Measurements from ENCODE around the gene SH2D5.
"Not testable (repeated sequence)": the region's sequence is repeated elsewhere in the genome, so short reads cannot be mapped to it uniquely, and the experiment has no call there.

Gene SH2D5

DNA sequence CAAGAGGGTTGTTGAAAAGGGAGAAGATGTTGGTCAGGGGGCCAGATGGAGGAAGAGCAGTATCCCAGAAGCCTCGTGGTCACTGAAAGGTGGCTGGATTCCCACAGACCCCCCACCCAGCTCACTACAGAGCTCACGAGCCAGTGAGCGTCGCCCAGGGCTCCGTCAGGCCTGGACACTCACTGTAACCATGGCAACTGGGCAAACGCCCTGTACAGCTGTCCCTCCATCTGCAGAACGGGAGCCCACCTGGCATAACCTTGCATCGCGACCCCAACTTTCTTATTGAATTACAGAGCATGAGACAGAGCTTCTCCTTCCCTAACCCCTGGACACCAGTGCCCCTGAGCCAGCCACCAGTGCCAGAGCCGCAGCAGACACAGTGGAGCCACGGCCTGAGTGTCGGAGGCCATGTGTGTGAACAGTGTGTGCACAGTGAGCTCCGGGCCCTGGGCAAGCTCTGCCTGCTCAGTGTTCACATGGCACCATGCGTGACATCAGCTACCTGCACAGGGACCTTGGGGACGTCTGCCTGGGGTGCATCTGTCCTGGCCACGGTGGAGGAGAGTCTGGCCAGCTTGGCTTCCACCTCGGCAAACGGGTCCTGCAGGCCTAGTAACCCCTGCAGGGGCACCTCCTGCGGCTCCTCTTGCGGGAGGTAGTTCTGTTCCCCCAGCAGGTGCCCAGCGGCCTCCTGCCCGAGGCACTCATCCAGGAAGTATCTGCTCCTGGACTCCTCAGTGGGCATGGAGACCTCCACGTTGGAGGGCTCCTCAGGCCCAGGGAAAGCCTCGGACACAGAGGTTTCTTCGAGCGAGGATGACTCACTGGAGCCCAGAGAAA, 45.4 kb downstream of the SH2D5 start:
- no peak for DNase-seq
- H3K27ac Mint-ChIP-seq, result no peak overlapping the region
- H3K27me3 Mint-ChIP-seq, result peaks cover 17 to 37% of the 10 kb centered on the region in 2 donors
- no peak for ATAC-seq (replicated peaks)
- no peaks in the 10 kb centered on the region for H3K9me3 Mint-ChIP-seq
- H3K36me3 Mint-ChIP-seq (ENCODE audit: insufficient read depth), result peaks cover 8% of the 10 kb centered on the region
- H3K4me3 Mint-ChIP-seq, result no peak overlapping the region
- H3K4me1 Mint-ChIP-seq (ENCODE audit: low read depth in 2 of 2), result peaks cover 0 to 4% of the 10 kb centered on the region in 2 donors

DNA sequence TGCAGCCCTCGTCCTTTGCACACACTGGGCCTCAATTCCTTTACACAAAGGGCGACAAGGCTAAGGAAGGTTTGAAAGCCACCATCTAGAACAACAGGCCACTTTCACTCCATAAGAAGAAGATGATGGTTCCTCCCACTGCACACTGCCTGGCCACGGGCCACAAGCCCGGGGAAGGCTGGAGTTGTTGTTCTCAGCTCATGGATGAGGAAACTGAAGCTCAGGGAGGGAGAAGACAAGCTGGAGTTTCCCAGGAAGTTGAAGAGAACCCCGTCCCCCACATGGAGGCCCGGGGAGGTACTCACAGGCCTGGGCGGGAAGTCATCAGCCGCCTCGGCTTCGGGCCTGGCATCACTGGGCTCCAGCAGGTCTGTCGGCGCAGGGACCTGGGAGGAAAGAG, 46.8 kb downstream of the SH2D5 start:
- DNase-seq (no peak), ATAC-seq (replicated peaks) (no peak)
- H3K27ac Mint-ChIP-seq, result no peak overlapping the region
- peaks cover 17 to 37% of the 10 kb centered on the region in 2 donors for H3K27me3 Mint-ChIP-seq
- no peaks in the 10 kb centered on the region for H3K9me3 Mint-ChIP-seq
- peaks cover 0 to 4% of the 10 kb centered on the region in 2 donors for H3K4me1 Mint-ChIP-seq (ENCODE audit: low read depth in 2 of 2)
- H3K4me3 Mint-ChIP-seq, result no peak overlapping the region
- H3K36me3 Mint-ChIP-seq (ENCODE audit: insufficient read depth), result peaks cover 8% of the 10 kb centered on the region

DNA sequence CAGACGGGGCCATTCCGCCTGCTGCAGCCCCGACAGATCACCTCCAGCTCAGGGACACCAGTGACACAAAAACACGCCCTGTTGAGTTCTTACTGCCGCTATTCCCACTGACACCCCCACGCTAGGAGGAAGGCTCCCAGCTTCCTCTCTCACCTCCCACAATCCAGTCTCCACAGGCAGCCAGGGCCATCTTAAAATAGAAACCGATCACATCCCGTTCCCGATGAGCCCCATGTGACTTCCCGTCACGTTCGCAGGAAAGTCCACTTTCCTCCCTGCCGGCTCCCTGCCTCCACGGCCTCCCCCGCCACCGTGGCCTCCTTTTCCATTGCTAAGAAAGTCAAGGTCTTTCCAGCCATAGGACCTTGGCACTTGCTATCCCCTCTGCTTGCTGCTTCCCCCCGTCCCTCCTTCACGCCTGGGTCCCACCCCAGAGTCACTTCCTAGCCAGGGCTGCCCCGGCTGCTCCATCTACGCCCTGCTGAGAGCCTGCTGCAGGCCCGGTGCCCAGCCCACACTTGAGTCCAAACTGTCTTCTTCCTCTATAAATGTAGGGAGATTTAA, 47.3 kb downstream of the SH2D5 start:
- Mint-ChIP-seq H3K27ac (no peak overlapping the region), H3K4me1 (ENCODE audit: low read depth in 2 of 2) (peaks cover 0 to 4% of the 10 kb centered on the region in 2 donors), H3K4me3 (no peak overlapping the region), H3K9me3 (no peaks in the 10 kb centered on the region), H3K36me3 (ENCODE audit: insufficient read depth) (peaks cover 8% of the 10 kb centered on the region), H3K27me3 (peaks cover 19 to 37% of the 10 kb centered on the region in 2 donors)
- ATAC-seq (replicated peaks) (no peak), DNase-seq (no peak)

DNA sequence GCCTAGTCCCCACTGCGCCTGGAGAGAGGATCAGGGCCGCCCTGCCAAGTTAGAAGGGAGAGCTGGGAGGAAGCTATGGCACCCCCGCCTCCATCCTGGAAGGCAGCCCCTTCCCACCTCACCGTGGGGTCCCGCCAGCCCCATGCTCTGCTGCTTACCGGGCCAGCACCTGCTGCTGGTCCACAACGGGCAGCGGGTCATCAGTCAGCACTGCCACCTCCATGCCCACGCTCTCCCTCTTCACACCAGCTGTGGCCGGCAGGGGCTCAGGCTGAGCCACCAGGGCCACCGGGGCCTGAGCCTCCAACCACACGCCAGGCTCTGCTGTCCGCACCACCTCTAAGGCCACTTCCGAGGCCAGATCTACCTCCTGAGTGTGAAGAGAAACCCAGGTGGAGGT, 47.9 kb downstream of the SH2D5 start:
- ATAC-seq (replicated peaks), result no peak
- H3K36me3 Mint-ChIP-seq (ENCODE audit: insufficient read depth), result peaks cover 8% of the 10 kb centered on the region
- H3K27me3 Mint-ChIP-seq, result peaks cover 22 to 37% of the 10 kb centered on the region in 2 donors
- no peaks in the 10 kb centered on the region for H3K9me3 Mint-ChIP-seq
- no peak overlapping the region for H3K27ac Mint-ChIP-seq
- H3K4me1 Mint-ChIP-seq (ENCODE audit: low read depth in 2 of 2), result peaks cover 0 to 4% of the 10 kb centered on the region in 2 donors
- H3K4me3 Mint-ChIP-seq, result no peak overlapping the region
- DNase-seq, result no peak

GRCh38 chr1:20684050-20684620, 48.4 kb downstream of the SH2D5 start:
- Mint-ChIP-seq H3K9me3 (no peaks in the 10 kb centered on the region), H3K27me3 (peaks cover 22 to 37% of the 10 kb centered on the region in 2 donors), H3K36me3 (ENCODE audit: insufficient read depth) (peaks cover 8% of the 10 kb centered on the region), H3K4me3 (no peak overlapping the region), H3K4me1 (ENCODE audit: low read depth in 2 of 2) (peaks cover 0 to 4% of the 10 kb centered on the region in 2 donors), H3K27ac (no peak overlapping the region)
- ATAC-seq (replicated peaks), result no peak
- no peak for DNase-seq

DNA sequence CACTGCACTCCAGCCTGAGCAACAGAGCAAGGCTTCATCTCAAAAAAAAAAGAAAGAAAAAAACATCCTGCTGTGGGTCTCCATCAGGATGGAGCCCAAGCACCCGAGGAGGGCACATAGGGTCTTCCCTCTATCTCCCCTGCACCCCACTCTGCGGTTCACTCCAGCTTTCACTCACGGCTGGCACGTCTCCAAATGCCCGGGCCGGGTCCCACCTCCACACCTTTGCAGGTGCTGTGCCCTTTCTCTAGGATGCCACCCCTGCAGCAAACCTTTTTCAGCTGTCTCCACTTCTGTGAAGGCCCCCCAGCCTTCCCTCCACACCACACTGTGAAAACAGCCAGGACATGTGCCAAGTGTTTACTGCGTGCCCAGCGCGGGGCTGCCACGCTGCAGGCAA, 48.9 kb downstream of the SH2D5 start:
- Mint-ChIP-seq H3K36me3 (ENCODE audit: insufficient read depth) (peaks cover 8% of the 10 kb centered on the region), H3K4me3 (no peak overlapping the region), H3K27ac (no peak overlapping the region), H3K9me3 (no peaks in the 10 kb centered on the region), H3K4me1 (ENCODE audit: low read depth in 2 of 2) (peaks cover 5% of the 10 kb centered on the region in 2 donors), H3K27me3 (peaks cover 26 to 37% of the 10 kb centered on the region in 2 donors)
- DNase-seq (no peak), ATAC-seq (replicated peaks) (no peak)

DNA sequence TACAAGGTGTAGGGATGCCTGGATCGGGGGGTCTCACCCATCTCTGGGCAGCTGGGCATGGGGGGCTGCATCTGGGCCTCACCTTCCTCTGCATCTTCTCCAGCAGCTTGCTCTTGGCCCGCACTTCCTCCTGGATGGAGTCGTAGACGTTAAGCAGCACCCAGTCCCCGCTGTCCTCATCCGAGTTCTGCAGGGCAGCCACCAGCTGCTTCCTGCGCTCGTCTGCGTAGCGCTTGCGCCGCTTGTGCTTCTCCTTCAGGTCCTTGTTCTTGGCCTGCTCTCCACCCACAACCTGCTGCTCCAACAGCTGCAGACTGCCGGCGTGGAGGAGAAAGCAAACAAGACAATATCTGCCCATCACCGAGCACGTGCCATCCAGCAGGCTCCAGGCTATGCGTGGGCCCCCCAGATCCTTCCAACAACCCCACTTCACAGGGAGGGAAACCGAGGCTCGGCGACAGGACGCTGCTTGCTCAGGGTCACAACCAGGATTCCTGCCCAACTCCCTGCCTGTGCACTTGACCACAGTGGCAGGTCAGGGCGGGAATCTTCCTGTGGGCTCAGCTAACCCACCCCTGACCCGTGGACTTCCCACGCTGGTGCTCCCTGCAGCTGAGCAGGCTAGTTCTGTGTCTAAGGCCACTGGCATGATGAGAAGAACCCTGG, 49.8 kb downstream of the SH2D5 start:
- DNase-seq, result no peak
- H3K4me1 Mint-ChIP-seq (ENCODE audit: low read depth in 2 of 2), result peaks cover 8 to 9% of the 10 kb centered on the region in 2 donors
- no peaks in the 10 kb centered on the region for H3K9me3 Mint-ChIP-seq
- H3K27ac Mint-ChIP-seq, result no peak overlapping the region
- no peak for ATAC-seq (replicated peaks)
- H3K36me3 Mint-ChIP-seq (ENCODE audit: insufficient read depth), result peaks cover 8% of the 10 kb centered on the region
- no peak overlapping the region for H3K4me3 Mint-ChIP-seq
- H3K27me3 Mint-ChIP-seq, result peaks cover 35 to 37% of the 10 kb centered on the region in 2 donors

GRCh38 chr1:20681999-20682398, 50.5 kb downstream of the SH2D5 start:
- peaks cover 8% of the 10 kb centered on the region for H3K36me3 Mint-ChIP-seq (ENCODE audit: insufficient read depth)
- peaks cover 8 to 9% of the 10 kb centered on the region in 2 donors for H3K4me1 Mint-ChIP-seq (ENCODE audit: low read depth in 2 of 2)

DNA sequence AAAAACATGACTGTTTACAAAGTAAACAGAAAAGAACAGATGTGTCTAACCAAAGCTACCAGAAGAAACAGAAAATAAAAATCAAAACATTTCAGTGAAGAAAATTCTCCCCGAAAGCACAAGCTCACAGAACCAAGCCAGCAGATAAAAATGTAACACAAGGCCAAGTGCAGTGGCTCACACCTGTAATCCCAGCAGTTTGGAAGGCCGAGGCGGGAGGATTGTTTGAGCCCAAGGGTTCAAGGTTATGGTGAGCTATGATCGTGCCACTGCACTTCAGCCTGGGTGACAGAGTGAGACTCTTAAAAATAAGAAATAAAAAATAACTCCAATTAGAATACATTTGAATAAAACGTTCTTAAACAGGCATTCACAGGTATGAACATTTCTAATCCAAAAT, 52.2 kb downstream of the SH2D5 start:
- no peak overlapping the region for H3K4me3 Mint-ChIP-seq
- no peak for ATAC-seq (replicated peaks)
- no peak overlapping the region for H3K27ac Mint-ChIP-seq
- no peaks in the 10 kb centered on the region for H3K9me3 Mint-ChIP-seq
- DNase-seq, result no peak
- peaks cover 30 to 37% of the 10 kb centered on the region in 2 donors for H3K27me3 Mint-ChIP-seq
- H3K4me1 Mint-ChIP-seq (ENCODE audit: low read depth in 2 of 2), result peaks cover 8 to 9% of the 10 kb centered on the region in 2 donors
- peaks cover 8% of the 10 kb centered on the region for H3K36me3 Mint-ChIP-seq (ENCODE audit: insufficient read depth)

More at GRCh38 chr1:20681999-20682398, 50.5 kb downstream of the SH2D5 start:
- ATAC-seq (replicated peaks) (no peak), DNase-seq (no peak)
- Mint-ChIP-seq H3K9me3 (no peaks in the 10 kb centered on the region), H3K4me3 (no peak overlapping the region), H3K27me3 (peaks cover 36 to 37% of the 10 kb centered on the region in 2 donors), H3K27ac (no peak overlapping the region)

- H3K27me3 Mint-ChIP-seq, result peaks cover 14 to 26% of the 10 kb centered on the region in 2 donors
- no peaks in the 10 kb centered on the region for H3K9me3 Mint-ChIP-seq
- H3K27ac Mint-ChIP-seq, result no peak overlapping the region
- peak overlapping the region; percentile 17 to 79 for H3K4me3 Mint-ChIP-seq
- peaks cover 8 to 9% of the 10 kb centered on the region in 2 donors for H3K4me1 Mint-ChIP-seq (ENCODE audit: low read depth in 2 of 2)
- DNase-seq, result no peak
- peaks cover 6% of the 10 kb centered on the region for H3K36me3 Mint-ChIP-seq (ENCODE audit: insufficient read depth)
- peak; percentile 33 for ATAC-seq (replicated peaks)
Measured at GRCh38 chr1:20678599-20678998, 53.9 kb downstream of the SH2D5 start.

- not testable (repeated sequence) for DNase-seq; H3K36me3 Mint-ChIP-seq (ENCODE audit: insufficient read depth); H3K4me3 Mint-ChIP-seq; H3K4me1 Mint-ChIP-seq (ENCODE audit: low read depth in 2 of 2); H3K27ac Mint-ChIP-seq; H3K9me3 Mint-ChIP-seq; ATAC-seq (replicated peaks)
- peaks cover 25 to 32% of the 10 kb centered on the region in 2 donors for H3K27me3 Mint-ChIP-seq
Measured at GRCh38 chr1:20673626-20674025, 58.9 kb downstream of the SH2D5 start.

DNA sequence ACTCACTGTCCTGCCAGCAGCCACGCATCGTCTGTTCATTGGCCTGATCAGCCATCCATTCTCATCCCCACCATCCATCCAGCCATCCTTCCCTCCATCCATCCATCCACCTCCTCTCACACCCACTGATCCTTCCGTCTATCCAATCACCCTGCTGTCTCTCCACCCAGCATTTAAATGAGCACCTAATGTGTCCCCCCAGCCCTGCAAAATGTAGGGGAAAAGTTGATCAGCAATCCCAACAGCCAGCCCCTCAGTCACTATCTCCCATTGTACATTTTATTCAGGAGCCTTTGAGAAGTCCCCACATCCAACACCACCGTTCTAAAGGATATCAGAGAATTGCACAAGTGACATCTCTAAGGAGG, 60.3 kb downstream of the SH2D5 start:
- no peaks in the 10 kb centered on the region for H3K4me1 Mint-ChIP-seq (ENCODE audit: low read depth in 2 of 2)
- H3K27ac Mint-ChIP-seq, result no peak overlapping the region
- no peak overlapping the region for H3K4me3 Mint-ChIP-seq
- no peaks in the 10 kb centered on the region for H3K9me3 Mint-ChIP-seq
- ATAC-seq (replicated peaks), result no peak
- H3K27me3 Mint-ChIP-seq, result peaks cover 15 to 32% of the 10 kb centered on the region in 2 donors
- DNase-seq, result no peak
- H3K36me3 Mint-ChIP-seq (ENCODE audit: insufficient read depth), result no peaks in the 10 kb centered on the region

- H3K27ac Mint-ChIP-seq, result no peak overlapping the region
- H3K9me3 Mint-ChIP-seq, result no peaks in the 10 kb centered on the region
- peaks cover 3 to 4% of the 10 kb centered on the region in 2 donors for H3K4me1 Mint-ChIP-seq (ENCODE audit: low read depth in 2 of 2)
- H3K27me3 Mint-ChIP-seq, result peaks cover 14 to 28% of the 10 kb centered on the region in 2 donors
- ATAC-seq (replicated peaks) (no peak), DNase-seq (no peak)
- H3K4me3 Mint-ChIP-seq, result no peak overlapping the region
- no peaks in the 10 kb centered on the region for H3K36me3 Mint-ChIP-seq (ENCODE audit: insufficient read depth)
Measured at GRCh38 chr1:20670936-20671335, 61.6 kb downstream of the SH2D5 start.
